HepG2 (cell line): ENCODE measurements around the gene HDAC10.

ENCODE experiments used
- CBX2 ChIP-seq, 2 experiments: fragments of 200-600 bp in 1 of 2; sonication (generic); formaldehyde crosslinking in 1 of 2; IDR thresholded peaks; 2 replicates each; pipeline versions ENCODE4 v1.7.0 to v1.8.1; 2018 to 2022; ENCODE audit warnings: low read depth in 2 of 2, low read length in 1 of 2, mild to moderate bottlenecking in 1 of 2, missing genetic modification reagents in 1 of 2
- CREM ChIP-seq, 2 experiments: sonication (generic) in 1 of 2; formaldehyde crosslinking in 1 of 2; IDR thresholded peaks; 2 replicates each; pipeline versions ENCODE4 v1.4.0 to v1.6.1; 2016 to 2020; ENCODE audit warnings: antibody characterized with exemption in 1 of 2, mild to moderate bottlenecking in 1 of 2, missing genetic modification reagents in 1 of 2
- MED1 ChIP-seq: sonication (generic); formaldehyde crosslinking; IDR thresholded peaks from 2 replicates; pipeline ENCODE4 v1.4.0; 2020; ENCODE audit warnings: missing genetic modification reagents
- MYC ChIP-seq: sonication (generic); formaldehyde crosslinking; IDR thresholded peaks from 2 replicates; pipeline ENCODE4 v1.9.0; 2021; ENCODE audit warnings: missing genetic modification reagents, borderline replicate concordance
- SIN3A ChIP-seq: IDR thresholded peaks from 2 replicates; pipeline ENCODE4 v1.6.1; 2011; ENCODE audit warnings: low read depth, mild to moderate bottlenecking, control low read depth, low read length, borderline replicate concordance
- TCF12 ChIP-seq, 2 experiments: fragments of 450-650 bp in 1 of 2; sonication (generic) in 1 of 2; formaldehyde crosslinking in 1 of 2; IDR thresholded peaks; 2 replicates each; pipeline versions ENCODE4 v1.6.1 to v1.8.0; 2017 to 2022; ENCODE audit warnings: antibody characterized with exemption in 1 of 2, mild to moderate bottlenecking in 1 of 2, missing genetic modification reagents in 1 of 2, moderate library complexity in 1 of 2
- ZBTB20 ChIP-seq: sonication (generic); formaldehyde crosslinking; IDR thresholded peaks from 2 replicates; pipeline ENCODE4 v1.8.1; 2023; ENCODE audit warnings: missing genetic modification reagents, low read depth, mild to moderate bottlenecking, borderline replicate concordance
- ZNF263 ChIP-seq: sonication (generic); formaldehyde crosslinking; IDR thresholded peaks from 2 replicates; pipeline ENCODE4 v1.4.0; 2020; ENCODE audit warnings: missing genetic modification reagents
- TF ChIP-seq, protein P1 (sequence below): sonication (generic); formaldehyde crosslinking; IDR thresholded peaks from 2 replicates; pipeline ENCODE4 v1.5.0; 2020; ENCODE audit warnings: mild to moderate bottlenecking, missing genetic modification reagents, moderate library complexity
- TF ChIP-seq, protein P2 (sequence below), 2 experiments: IDR thresholded peaks; 2 replicates each; pipeline ENCODE4 v1.6.1; 2011 to 2012; ENCODE audit warnings: low read length in 2 of 2, borderline replicate concordance in 1 of 2, low read depth in 1 of 2, mild to moderate bottlenecking in 1 of 2, moderate library complexity in 1 of 2
- TF ChIP-seq, protein P3 (sequence below): IDR thresholded peaks from 2 replicates; pipeline ENCODE4 v1.6.1; 2012; ENCODE audit warnings: inconsistent platforms
- TF ChIP-seq, protein P4 (sequence below), 2 experiments: sonication (generic) in 1 of 2; formaldehyde crosslinking in 1 of 2; IDR thresholded peaks; 2 replicates each; pipeline versions ENCODE4 v1.4.0 to v1.6.1; 2018 to 2020; ENCODE audit warnings: missing genetic modification reagents in 2 of 2, borderline replicate concordance in 1 of 2, low read depth in 1 of 2, mild to moderate bottlenecking in 1 of 2, missing biosample characterization in 1 of 2

DNA sequence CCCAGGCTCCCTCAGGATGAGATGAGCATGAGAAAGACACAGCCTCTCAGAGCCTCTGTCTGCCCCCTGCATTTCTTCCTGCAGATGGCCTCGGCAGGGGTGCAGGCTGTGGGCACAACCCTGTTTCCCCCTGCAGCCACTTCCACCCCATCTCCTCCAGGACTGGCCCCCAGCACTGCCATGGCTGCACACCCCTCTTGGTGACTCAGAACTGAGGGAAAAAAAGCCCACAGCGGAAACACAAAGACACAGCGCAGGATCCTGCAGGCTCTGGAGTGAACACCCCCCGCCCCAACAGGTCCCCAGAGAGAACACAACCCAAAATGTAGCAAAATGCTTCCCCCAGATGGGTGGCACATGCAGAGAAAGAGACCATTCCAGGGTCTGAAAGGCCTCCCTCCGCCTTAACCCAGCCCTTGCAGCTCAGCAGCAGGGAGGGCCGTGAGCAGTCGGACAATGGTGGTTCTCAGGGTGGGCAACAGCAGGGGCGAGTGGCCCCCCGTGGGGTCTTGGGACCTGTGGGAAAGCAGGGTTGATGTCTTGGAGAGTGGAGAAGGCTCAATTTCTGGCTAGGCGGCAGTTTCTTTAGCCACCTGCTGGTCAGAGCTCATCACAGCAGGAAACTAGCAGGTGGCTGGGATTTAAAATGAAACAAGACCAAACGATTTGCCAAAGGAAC lies 14.2 kb downstream of the HDAC10 start:
- TF ChIP-seq MED1 (CRISPR knock-in tag) (no peak), ZBTB20 (CRISPR knock-in tag) (no peak), SIN3A (no peak), CBX2 (IDR thresholded peaks at IDR 0.05; ENCODE audit: low read depth, low read length) (no peak), CBX2 (CRISPR knock-in tag; IDR thresholded peaks at IDR 0.05; ENCODE audit: low read depth) (no peak), MYC (no peak), CREM (IDR thresholded peaks at IDR 0.05) (no peak), CREM (CRISPR knock-in tag; IDR thresholded peaks at IDR 0.05) (no peak), ZNF263 (no peak), TCF12 (IDR thresholded peaks at IDR 0.05) (no peak), TCF12 (CRISPR knock-in tag; IDR thresholded peaks at IDR 0.05) (no peak)
- TF ChIP-seq, protein P1, sequence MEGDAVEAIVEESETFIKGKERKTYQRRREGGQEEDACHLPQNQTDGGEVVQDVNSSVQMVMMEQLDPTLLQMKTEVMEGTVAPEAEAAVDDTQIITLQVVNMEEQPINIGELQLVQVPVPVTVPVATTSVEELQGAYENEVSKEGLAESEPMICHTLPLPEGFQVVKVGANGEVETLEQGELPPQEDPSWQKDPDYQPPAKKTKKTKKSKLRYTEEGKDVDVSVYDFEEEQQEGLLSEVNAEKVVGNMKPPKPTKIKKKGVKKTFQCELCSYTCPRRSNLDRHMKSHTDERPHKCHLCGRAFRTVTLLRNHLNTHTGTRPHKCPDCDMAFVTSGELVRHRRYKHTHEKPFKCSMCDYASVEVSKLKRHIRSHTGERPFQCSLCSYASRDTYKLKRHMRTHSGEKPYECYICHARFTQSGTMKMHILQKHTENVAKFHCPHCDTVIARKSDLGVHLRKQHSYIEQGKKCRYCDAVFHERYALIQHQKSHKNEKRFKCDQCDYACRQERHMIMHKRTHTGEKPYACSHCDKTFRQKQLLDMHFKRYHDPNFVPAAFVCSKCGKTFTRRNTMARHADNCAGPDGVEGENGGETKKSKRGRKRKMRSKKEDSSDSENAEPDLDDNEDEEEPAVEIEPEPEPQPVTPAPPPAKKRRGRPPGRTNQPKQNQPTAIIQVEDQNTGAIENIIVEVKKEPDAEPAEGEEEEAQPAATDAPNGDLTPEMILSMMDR = peak; percentile 57
- TF ChIP-seq, protein P2, sequence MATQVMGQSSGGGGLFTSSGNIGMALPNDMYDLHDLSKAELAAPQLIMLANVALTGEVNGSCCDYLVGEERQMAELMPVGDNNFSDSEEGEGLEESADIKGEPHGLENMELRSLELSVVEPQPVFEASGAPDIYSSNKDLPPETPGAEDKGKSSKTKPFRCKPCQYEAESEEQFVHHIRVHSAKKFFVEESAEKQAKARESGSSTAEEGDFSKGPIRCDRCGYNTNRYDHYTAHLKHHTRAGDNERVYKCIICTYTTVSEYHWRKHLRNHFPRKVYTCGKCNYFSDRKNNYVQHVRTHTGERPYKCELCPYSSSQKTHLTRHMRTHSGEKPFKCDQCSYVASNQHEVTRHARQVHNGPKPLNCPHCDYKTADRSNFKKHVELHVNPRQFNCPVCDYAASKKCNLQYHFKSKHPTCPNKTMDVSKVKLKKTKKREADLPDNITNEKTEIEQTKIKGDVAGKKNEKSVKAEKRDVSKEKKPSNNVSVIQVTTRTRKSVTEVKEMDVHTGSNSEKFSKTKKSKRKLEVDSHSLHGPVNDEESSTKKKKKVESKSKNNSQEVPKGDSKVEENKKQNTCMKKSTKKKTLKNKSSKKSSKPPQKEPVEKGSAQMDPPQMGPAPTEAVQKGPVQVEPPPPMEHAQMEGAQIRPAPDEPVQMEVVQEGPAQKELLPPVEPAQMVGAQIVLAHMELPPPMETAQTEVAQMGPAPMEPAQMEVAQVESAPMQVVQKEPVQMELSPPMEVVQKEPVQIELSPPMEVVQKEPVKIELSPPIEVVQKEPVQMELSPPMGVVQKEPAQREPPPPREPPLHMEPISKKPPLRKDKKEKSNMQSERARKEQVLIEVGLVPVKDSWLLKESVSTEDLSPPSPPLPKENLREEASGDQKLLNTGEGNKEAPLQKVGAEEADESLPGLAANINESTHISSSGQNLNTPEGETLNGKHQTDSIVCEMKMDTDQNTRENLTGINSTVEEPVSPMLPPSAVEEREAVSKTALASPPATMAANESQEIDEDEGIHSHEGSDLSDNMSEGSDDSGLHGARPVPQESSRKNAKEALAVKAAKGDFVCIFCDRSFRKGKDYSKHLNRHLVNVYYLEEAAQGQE (IDR thresholded peaks at IDR 0.05; ENCODE audit: borderline replicate concordance in 1 of 2, low read depth in 1 of 2, low read length in 2 of 2) = no peak
- TF ChIP-seq, protein P3, sequence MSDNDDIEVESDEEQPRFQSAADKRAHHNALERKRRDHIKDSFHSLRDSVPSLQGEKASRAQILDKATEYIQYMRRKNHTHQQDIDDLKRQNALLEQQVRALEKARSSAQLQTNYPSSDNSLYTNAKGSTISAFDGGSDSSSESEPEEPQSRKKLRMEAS = no peak
- TF ChIP-seq, protein P4, sequence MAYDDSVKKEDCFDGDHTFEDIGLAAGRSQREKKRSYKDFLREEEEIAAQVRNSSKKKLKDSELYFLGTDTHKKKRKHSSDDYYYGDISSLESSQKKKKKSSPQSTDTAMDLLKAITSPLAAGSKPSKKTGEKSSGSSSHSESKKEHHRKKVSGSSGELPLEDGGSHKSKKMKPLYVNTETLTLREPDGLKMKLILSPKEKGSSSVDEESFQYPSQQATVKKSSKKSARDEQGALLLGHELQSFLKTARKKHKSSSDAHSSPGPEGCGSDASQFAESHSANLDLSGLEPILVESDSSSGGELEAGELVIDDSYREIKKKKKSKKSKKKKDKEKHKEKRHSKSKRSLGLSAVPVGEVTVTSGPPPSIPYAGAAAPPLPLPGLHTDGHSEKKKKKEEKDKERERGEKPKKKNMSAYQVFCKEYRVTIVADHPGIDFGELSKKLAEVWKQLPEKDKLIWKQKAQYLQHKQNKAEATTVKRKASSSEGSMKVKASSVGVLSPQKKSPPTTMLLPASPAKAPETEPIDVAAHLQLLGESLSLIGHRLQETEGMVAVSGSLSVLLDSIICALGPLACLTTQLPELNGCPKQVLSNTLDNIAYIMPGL (CRISPR knock-in tag; IDR thresholded peaks at IDR 0.05; ENCODE audit: borderline replicate concordance in 1 of 2, low read depth in 1 of 2) = no peak
